Spleen (tissue), 7 donors: ENCODE data around the gene ITPR1.

Experiments used
- CTCF ChIP-seq, 11 experiments: fragments of 200-600 bp in 7 of 11; fragments of 450-650 bp in 4 of 11; sonication (generic) in 4 of 11; IDR thresholded peaks in 8 of 11; conservative IDR thresholded peaks in 3 of 11; 1 replicate in 7 of 11; 2 replicates in 4 of 11; pipeline versions ENCODE4 v1.4.0 to v1.8.0; 2016 to 2021; ENCODE audit warnings: antibody characterized with exemption in 11 of 11, inconsistent platforms in 4 of 11, mild to moderate bottlenecking in 1 of 11
- POLR2A ChIP-seq, 3 donors: fragments of 450-650 bp; IDR thresholded peaks; one replicate each; pipeline ENCODE4 v1.5.1; 2017; ENCODE audit warnings: antibody characterized with exemption in 3 of 3, mild to moderate bottlenecking in 1 of 3
- POLR2AphosphoS5 ChIP-seq, 3 donors: sonication (generic); formaldehyde crosslinking; IDR thresholded peaks; one replicate each; pipeline ENCODE4 v1.5.1; 2017; ENCODE audit warnings: antibody characterized with exemption in 3 of 3
- donor health status: DM: no; HTN: no; CAD: no; lungs with moderate emphysema.
- donor health status: DM: no; HTN: no; CAD: no.
- donor health status: DM: no; HTN: no; CAD: no.

- TF ChIP-seq CTCF (IDR thresholded peaks at IDR 0.05 in 8 of 11, conservative IDR thresholded peaks at IDR 0.05 in 3 of 11) (no peak), POLR2AphosphoS5 (IDR thresholded peaks at IDR 0.05) (no peak), POLR2A (IDR thresholded peaks at IDR 0.05) (no peak)
Observed at GRCh38 chr3:4817128-4817527, 324.0 kb downstream of the ITPR1 start.
